K562 (cell line): ENCODE measurements around the gene MAST1. TPM values are rescaled to one million over a fixed set of nuclear protein-coding genes. Genes with fewer than 3 reads are reported as not detected.
A peak's percentile ranks its signal among the peaks of the same experiment; 100 is the strongest.

Source experiments
- ATF7 ChIP-seq: fragments of 450-650 bp; IDR thresholded peaks from 2 replicates; pipeline ENCODE4 v1.7.1; 2014; ENCODE audit warnings: mild to moderate bottlenecking, moderate library complexity
- CTCF ChIP-seq, 3 experiments: IDR thresholded peaks in 2 of 3; conservative IDR thresholded peaks in 1 of 3; 2 replicates each; pipeline ENCODE4 v1.5.1; 2011 to 2012; ENCODE audit warnings: low read length in 3 of 3, mild to moderate bottlenecking in 3 of 3, control low read depth in 2 of 3, improper control_type of control experiment in 1 of 3, inconsistent platforms in 1 of 3, low read depth in 1 of 3, mixed read lengths in 1 of 3, moderate library complexity in 1 of 3; ENCODE audit not compliant: insufficient read depth in 2 of 3
- DMBX1 ChIP-seq: fragments of 250-450 bp; sonication (Bioruptor Pico); IDR thresholded peaks from 2 replicates; pipeline ENCODE4 v1.8.0; 2022; ENCODE audit warnings: inconsistent platforms, mild to moderate bottlenecking, moderate library complexity, borderline replicate concordance
- DPF2 ChIP-seq: fragments of 450-650 bp; IDR thresholded peaks from 2 replicates; pipeline ENCODE4 v1.6.1; 2016
- E2F6 ChIP-seq, 2 experiments: IDR thresholded peaks; 2 replicates each; pipeline ENCODE4 v1.6.1; 2011; ENCODE audit warnings: borderline replicate concordance in 1 of 2, control low read depth in 1 of 2, low read depth in 1 of 2, low read length in 1 of 2, mild to moderate bottlenecking in 1 of 2, mixed read lengths in 1 of 2, moderate library complexity in 1 of 2; ENCODE audit not compliant: insufficient read depth in 1 of 2, insufficient read length in 1 of 2, poor library complexity in 1 of 2, severe bottlenecking in 1 of 2; ENCODE audit errors: extremely low read depth in 1 of 2
- ELK3 ChIP-seq: fragments of 450-650 bp; formaldehyde crosslinking; IDR thresholded peaks from 2 replicates; pipeline ENCODE4 v1.4.0; 2020; ENCODE audit warnings: mild to moderate bottlenecking
- ETV6 ChIP-seq, 3 experiments: fragments of 150-350 bp in 1 of 3; sonication (generic) in 1 of 3; formaldehyde crosslinking in 1 of 3; IDR thresholded peaks; 2 replicates each; pipeline versions ENCODE4 v1.6.1 to v1.8.0; 2014 to 2022; ENCODE audit warnings: borderline replicate concordance in 2 of 3, low read depth in 2 of 3, antibody characterized with exemption in 1 of 3, low read length in 1 of 3, mild to moderate bottlenecking in 1 of 3, missing genetic modification reagents in 1 of 3
- HDAC3 ChIP-seq: fragments of 450-650 bp; IDR thresholded peaks from 2 replicates; pipeline ENCODE4 v1.6.1; 2018; ENCODE audit warnings: borderline replicate concordance, mild to moderate bottlenecking, moderate library complexity; ENCODE audit not compliant: partially characterized antibody
- MEIS2 ChIP-seq: fragments of 450-650 bp; IDR thresholded peaks from 2 replicates; pipeline ENCODE4 v1.6.1; 2014; ENCODE audit warnings: mild to moderate bottlenecking; ENCODE audit not compliant: partially characterized antibody
- OTX1 ChIP-seq: fragments of 450-650 bp; formaldehyde crosslinking; IDR thresholded peaks from 2 replicates; pipeline ENCODE4 v1.4.0; 2022; ENCODE audit warnings: mild to moderate bottlenecking
- RAD21 ChIP-seq, 2 experiments: fragments of 250-450 bp in 1 of 2; fragments of 450-650 bp in 1 of 2; sonication (Bioruptor Pico) in 1 of 2; formaldehyde crosslinking in 1 of 2; IDR thresholded peaks in 1 of 2; conservative IDR thresholded peaks in 1 of 2; 2 replicates each; pipeline versions ENCODE4 v1.4.0 to v1.8.0; 2020 to 2022; ENCODE audit warnings: mild to moderate bottlenecking in 2 of 2, moderate library complexity in 1 of 2
- RFX5 ChIP-seq: IDR thresholded peaks from 2 replicates; pipeline ENCODE4 v1.6.1; 2011; ENCODE audit warnings: low read depth, mild to moderate bottlenecking, improper control_type of control experiment, low read length
- ZFX ChIP-seq: sonication (generic); formaldehyde crosslinking; IDR thresholded peaks from 2 replicates; pipeline ENCODE4 v1.8.0; 2022; ENCODE audit warnings: mild to moderate bottlenecking, missing genetic modification reagents, moderate library complexity
- ZNF655 ChIP-seq: fragments of 250-450 bp; sonication (Bioruptor Pico); IDR thresholded peaks from 2 replicates; pipeline ENCODE4 v1.5.0; 2021
- polyA plus RNA-seq, 8 experiments: library from polyadenylated mRNA; depleted of rRNA in 4 of 8; stranded (reverse) in 5 of 8; unstranded in 3 of 8; fragments of >200 nt; fragmentation: Nextera tagmentation in 2 of 8; fragmentation: Illumina TruSeq in 1 of 8; extraction: Ambion mirVana in 2 of 8; extraction: Trizol in 1 of 8; gene quantifications; 2 replicates each; pipeline versions ENCODE4 v1.2.1 to v1.2.3, GENCODE V29; 2011 to 2014; ENCODE audit warnings: inconsistent platforms in 1 of 8, missing spikeins in 1 of 8
- total RNA-seq, 7 experiments: library from RNA; depleted of rRNA in 6 of 7; stranded (reverse); fragments of >200 nt in 6 of 7; fragmentation: Illumina TruSeq in 2 of 7; extraction: Trizol in 2 of 7; gene quantifications; 2 replicates each; pipeline versions ENCODE4 v1.2.1 to v1.2.3, GENCODE V29; 2011 to 2021; ENCODE audit warnings: low replicate concordance in 1 of 7

Gene MAST1
- total and polyA plus RNA-seq, 9 of the 15 experiments (the other 6 are each of a cell fraction or from before 2014, with no cell fraction given), result 0.48 to 10.3 (median 3.9) TPM

- TF ChIP-seq E2F6 (IDR thresholded peaks at IDR 0.05; ENCODE audit: borderline replicate concordance in 1 of 2, extremely low read depth in 1 of 2, insufficient read depth in 1 of 2, insufficient read length in 1 of 2, low read depth in 1 of 2, low read length in 1 of 2, poor library complexity in 1 of 2, severe bottlenecking in 1 of 2) (peak in 1 of 2 experiments; percentile 16), ZNF655 (CRISPR knock-in tag) (no peak), ELK3 (CRISPR knock-in tag) (no peak), OTX1 (CRISPR knock-in tag) (peak; percentile 29; the same call in 1 of the 2 replicates), RFX5 (no peak), HDAC3 (no peak), DPF2 (no peak), ETV6 (IDR thresholded peaks at IDR 0.05; ENCODE audit: borderline replicate concordance in 1 of 2, low read depth in 2 of 2, low read length in 1 of 2) (no peak), ETV6 (CRISPR knock-in tag; IDR thresholded peaks at IDR 0.05; ENCODE audit: borderline replicate concordance) (no peak), ZFX (CRISPR knock-in tag) (peak; percentile 43; the same call in 1 of the 2 replicates), RAD21 (CRISPR knock-in tag; conservative IDR thresholded peaks at IDR 0.05 in 1 of 2, IDR thresholded peaks at IDR 0.05 in 1 of 2) (peak; percentile 95 to 98), CTCF (IDR thresholded peaks at IDR 0.05 in 2 of 3, conservative IDR thresholded peaks at IDR 0.05 in 1 of 3; ENCODE audit: insufficient read depth in 2 of 3, low read depth in 1 of 3, low read length in 3 of 3) (peak; percentile 96 to 98 (median 97)), MEIS2 (no peak), DMBX1 (CRISPR knock-in tag) (peak; percentile 40; the same call in 1 of the 2 replicates), ATF7 (peak; percentile 45; the same call in 1 of the 2 replicates)
- TF ChIP-seq, all 486 proteins: peak for 97
Observed at GRCh38 chr19:12796146-12797071, 41.9 kb upstream of the MAST1 start (continued).
